Stimulated activated CD8-positive, alpha-beta memory T cell treated with anti-CD3 and anti-CD28 coated beads, Interleukin-15, amount 100 ng/mL, for 48 hours (primary cell): Measurements from ENCODE around the gene NTRK3.
"Not testable (repeated sequence)": the region's sequence is repeated elsewhere in the genome, so short reads cannot be mapped to it uniquely, and the experiment has no call there.

Experiments
- DNase-seq, 2 donors: peaks; one replicate each; pipeline ENCODE4 v3.0.0-alpha.2; 2020; ENCODE audit warnings: low read depth in 2 of 2

The NTRK3 gene

GRCh38 chr15:87877822-87878542 lies 378.6 kb downstream of the NTRK3 start:
- DNase-seq = no peak

GRCh38 chr15:87877114-87877810 lies 379.3 kb downstream of the NTRK3 start:
- DNase-seq = no peak

DNA sequence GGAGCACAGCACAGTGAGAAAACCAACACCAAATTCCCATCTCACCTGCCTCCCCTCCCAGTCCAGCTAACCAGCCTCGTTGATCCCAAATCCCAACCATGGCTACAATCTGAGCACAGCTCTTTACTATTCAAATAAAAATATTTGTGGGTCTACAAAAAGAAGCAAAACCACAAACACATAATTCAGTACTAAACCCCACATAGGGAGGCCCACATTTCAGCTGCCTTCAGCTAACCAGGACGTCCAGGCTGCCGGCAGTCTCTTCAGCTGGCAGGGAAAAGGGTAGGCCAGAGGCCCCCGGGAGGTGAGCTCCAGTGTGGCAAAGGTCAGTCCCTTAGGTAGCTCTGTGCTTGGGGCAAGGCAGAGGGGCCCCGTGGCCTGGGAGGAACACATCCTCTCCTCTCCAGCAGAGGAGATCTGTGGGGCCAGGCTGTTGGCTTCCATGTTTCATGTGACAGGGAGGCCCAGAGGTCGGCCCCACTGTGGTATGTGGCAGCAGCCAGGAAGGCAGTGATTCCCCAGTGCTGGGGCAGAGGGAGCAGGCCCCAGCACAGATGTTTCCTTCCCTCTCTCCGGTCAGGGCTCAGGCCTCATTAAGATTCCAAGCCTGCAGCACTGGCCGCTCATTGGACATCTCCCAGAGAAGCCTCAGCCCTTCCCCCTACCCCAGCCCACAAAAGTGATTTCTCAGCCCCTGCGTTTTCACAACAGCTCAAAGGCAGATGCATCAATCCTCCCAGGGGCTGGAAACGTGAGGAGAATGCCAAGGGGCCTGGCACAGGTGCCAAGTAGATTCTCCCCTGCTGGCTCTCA lies 381.4 kb downstream of the NTRK3 start:
- DNase-seq = no peak

GRCh38 chr15:87873516-87873915 lies 383.0 kb downstream of the NTRK3 start:
- DNase-seq = no peak

DNA sequence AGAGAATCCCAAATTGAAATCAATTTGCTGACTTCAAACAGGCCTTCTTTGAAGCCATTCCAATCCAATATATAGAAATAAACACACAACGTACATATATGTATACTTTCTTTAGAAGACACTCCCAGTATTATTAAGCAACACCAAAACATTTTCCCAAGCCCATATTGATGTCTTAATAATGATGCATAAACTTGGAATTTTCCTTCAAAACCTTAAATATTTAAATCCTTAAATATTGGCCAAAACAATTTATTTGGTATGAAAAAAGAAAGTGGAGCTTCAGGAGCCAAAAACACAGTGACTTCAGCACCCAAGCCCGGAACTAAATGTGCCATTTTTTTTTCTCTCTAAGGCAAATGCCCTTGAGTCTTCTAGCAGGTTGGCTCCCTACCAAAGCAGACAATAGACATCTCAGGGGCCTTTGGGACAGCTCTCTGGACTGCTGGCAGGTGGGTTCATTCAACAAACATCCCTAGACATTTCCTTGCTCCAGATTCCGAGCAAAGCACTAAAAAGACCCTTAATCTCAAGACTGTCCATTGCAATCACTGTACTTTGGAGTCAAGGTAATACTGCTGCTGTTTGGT lies 384.7 kb downstream of the NTRK3 start:
- no peak for DNase-seq

DNA sequence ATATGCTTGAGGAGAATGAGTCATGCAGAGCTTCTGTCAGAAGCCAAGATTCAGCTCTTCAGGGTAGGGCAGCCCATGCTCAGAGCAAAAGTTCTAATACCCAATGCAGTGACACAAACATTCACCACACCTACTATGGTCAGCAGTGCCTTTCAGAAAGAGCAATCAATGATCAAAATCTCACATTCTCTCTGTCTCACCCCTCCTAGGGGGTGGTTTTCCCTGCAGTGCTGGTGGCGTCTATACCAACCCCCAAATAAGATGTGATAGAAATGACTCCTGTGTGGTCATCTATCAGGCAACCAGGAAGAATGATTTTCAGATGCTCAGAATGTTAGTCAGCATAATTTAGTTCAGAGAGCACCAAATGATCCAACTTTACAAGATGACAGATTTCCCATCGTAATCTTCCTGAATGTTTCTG lies 385.3 kb downstream of the NTRK3 start:
- DNase-seq = no peak

DNA sequence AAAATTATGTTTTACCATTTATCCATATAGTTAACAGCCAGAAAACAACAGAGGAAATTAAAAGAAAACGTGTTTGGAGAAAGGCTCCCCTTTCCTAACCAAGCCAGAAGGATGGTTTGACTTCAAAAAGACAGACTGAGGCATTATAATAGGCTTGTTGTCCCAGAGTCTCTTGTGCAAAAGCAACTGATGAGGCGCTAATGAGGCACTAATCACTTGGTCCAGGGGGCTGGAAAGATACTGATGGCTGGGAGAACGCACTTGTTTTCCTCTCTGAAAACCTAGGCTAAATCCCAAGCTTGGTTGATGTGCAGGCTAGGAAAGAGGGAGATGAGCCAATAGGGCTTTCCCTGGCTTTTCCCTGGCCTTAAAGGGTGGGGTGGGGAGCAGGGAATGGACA lies 389.6 kb downstream of the NTRK3 start:
- no peak for DNase-seq

DNA sequence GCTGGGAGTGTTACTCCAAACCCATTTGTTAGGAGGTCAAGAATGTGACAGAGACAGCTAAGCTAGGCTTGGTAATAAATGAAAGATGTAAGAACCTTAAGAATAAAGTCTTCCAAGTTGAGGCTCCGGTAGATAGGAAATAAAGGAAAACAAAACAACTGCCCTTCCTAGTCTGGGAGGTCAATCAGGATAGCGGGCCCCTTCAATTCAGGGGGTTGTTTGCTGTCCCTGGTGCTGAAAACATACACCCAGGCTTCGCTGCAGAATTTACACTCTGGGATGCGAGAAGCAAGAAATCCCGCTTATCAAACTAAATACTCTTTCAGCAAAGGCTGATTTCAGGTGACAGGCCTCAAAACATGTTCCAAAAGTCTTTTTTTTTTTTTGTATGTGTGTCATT lies 393.4 kb downstream of the NTRK3 start:
- DNase-seq = no peak

DNA sequence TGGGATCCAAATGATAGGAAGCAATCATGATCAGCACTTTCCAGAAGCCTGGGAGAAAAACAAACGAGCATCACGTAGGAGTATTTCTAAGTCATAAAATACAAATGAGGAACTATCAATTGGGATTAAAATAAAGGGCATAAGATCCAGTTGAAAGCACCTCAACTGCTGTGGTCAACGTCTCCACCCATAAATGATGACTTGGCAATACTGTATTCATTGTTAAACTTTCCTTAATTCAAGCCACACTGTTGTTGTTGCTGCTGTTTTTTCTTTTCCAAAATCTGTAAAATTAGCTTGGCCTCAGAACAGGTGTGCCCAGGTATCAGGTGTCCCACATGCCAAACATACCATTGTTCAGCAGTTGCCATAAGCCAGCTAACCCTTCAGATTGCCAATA lies 395.8 kb downstream of the NTRK3 start:
- no peak for DNase-seq

DNA sequence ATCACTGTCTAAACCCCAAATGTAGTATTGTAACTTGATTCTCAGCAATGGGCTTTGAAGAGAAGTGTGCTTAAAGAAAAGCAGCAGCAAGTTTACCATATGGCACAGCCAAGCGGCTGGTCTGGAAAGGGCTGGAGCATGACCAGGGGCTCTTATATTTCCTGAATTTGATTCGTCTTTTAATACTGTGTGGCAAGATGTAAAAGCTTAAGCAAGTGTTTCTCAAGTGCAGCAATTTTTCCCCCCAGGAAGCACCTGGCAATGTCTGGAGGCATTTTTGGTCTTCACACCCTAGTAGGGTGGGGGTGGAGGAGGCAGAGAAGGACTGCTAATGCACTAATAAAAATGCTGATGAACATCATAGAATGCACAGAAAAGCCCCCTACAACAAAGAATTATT lies 397.9 kb downstream of the NTRK3 start:
- no peak for DNase-seq

- DNase-seq = no peak
These were observed 405.0 kb downstream of the NTRK3 start for GRCh38 chr15:87851497-87851896.

DNA sequence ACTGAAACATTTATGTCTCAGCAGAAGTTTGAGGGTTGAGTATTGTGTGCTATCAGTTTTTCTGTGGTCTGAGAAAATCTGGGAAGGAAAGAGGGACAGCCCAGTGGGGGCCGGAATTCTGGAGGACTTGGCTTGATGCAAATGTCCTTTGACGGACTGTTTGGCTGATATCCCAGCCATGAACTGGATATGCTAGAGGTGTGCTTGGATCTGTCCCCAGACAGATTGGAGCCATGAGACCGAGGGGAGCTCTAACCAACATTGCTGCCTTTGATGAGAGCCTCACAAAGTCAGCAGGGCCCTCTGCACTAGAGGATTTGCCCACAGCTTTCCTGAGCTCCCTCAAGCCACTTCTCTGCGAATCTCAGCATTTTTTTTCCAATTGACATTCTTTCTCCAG lies 405.6 kb downstream of the NTRK3 start:
- no peak for DNase-seq

DNA sequence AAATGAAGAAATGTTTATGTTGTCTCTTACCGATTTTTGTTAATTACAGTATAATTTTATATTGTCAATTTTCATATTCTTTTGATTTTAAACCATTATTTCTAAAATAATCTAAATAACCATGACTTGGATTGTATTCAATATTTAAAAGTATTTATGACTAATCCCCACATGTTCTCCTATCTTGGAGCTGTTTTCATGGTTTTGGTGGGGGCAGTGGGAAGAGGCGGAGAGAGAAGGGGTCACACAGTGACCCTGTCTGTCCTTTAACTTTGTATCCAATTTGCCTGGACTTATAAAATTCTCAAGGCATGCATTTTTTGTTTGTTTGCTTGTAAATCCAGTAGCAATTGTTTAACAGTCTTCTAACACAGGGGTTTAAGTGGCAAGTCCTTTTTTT lies 407.4 kb downstream of the NTRK3 start:
- no peak for DNase-seq

DNA sequence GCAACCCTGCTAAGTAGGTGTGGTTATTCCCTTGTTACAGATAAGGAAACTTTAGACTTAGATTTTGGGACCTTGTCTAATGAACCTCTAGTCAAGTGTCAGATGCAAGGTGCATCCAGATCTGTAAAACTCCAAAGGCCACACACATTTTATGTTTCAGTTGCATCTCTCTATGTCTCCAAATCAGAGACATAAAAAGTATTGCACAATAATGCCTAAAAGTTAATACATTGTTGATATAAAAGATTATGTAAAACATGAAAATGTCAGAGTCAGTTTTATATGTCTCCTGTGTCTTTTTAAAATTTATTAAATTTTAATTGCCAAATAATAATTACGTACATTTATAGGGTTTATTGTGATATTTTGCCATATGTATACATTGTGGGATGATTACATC lies 408.5 kb downstream of the NTRK3 start:
- no peak for DNase-seq

- no peak for DNase-seq
These were observed 409.8 kb downstream of the NTRK3 start for GRCh38 chr15:87846746-87847145.

- DNase-seq = no peak
These were observed 413.2 kb downstream of the NTRK3 start for GRCh38 chr15:87843312-87843711.

DNA sequence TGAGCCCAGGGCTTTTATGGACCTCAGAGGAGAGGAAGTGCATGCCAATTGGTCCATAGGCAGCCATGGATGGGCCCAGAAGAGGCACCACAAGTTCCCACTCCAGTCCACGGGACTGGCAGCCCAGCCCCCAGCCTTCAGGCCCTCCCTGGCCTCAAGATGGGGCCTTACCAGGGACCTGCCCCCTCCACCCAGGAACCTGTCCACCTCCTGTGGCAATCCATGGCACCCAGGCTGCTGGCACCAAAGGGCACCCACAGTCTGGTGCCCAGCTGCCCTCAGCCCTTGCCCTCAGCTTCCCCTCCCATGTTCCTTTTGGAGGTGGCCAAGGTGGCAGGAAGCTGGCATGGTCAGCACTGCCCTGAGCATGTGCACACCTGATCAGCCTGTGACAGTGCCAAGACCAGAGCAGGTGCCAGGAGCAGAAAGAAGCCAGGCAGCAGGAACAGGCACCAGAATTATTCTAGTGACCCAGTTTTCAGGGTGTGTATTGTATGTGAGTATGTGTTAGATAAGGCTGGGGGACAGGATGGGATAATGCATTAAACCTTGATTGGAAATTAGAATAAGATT lies 415.0 kb downstream of the NTRK3 start:
- DNase-seq = no peak

DNA sequence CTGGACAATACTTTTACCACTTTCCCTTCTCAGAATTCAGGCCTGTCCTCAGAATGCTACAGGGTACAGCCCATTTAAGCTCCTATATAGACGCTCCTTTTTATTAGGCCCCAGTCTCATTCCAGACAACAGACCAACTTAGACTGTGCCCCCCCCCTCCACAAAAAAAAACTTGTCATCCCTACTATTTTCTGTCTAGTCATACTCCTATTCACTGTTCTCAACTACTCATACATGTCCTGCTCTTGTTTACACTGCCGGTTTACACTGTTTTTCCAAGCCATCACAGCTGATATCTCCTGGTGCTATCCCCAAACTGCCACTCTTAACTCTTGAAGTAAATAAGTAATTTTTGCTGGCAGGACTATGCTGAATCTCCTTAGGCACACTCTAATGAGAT lies 420.7 kb downstream of the NTRK3 start:
- DNase-seq = not testable (repeated sequence)

- DNase-seq = not testable (repeated sequence)
These were observed 423.2 kb downstream of the NTRK3 start for GRCh38 chr15:87833333-87833732.

GRCh38 chr15:87829332-87830050 lies 427.0 kb downstream of the NTRK3 start:
- no peak for DNase-seq

- no peak for DNase-seq
These were observed 427.9 kb downstream of the NTRK3 start for GRCh38 chr15:87828608-87829007.
